PC-3 (cell line): Measurements from ENCODE around the gene PYDC1.

Source experiments
- CTCF ChIP-seq: fragments of 300-600 bp; sonication (generic); conservative IDR thresholded peaks from 2 replicates; pipeline ENCODE4 v1.5.1; 2017; ENCODE audit warnings: antibody characterized with exemption, low read depth, mild to moderate bottlenecking, low read length
- EZH2 ChIP-seq: fragments of 300-600 bp; sonication (generic); IDR thresholded peaks from one replicate; pipeline ENCODE4 v1.6.1; 2017; ENCODE audit warnings: antibody characterized with exemption, mild to moderate bottlenecking, low read length; ENCODE audit not compliant: unreplicated experiment

- TF ChIP-seq CTCF: no peak
- TF ChIP-seq EZH2: no peak
Observed at GRCh38 chr16:31183432-31184428, 33.2 kb downstream of the PYDC1 start.
